HEK293 (cell line): ENCODE measurements around the gene DAP.

Source experiments
- CTCF ChIP-seq: fragments of 450-650 bp; formaldehyde crosslinking; IDR thresholded peaks from 2 replicates; pipeline ENCODE4 v1.5.1; 2016; ENCODE audit warnings: missing biosample characterization, missing genetic modification characterization
- ELK4 ChIP-seq: IDR thresholded peaks from 2 replicates; pipeline ENCODE4 v1.6.1; 2011; ENCODE audit warnings: mild to moderate bottlenecking, low read depth, low read length, borderline replicate concordance
- HOXD13 ChIP-seq: sonication (generic); formaldehyde crosslinking; IDR thresholded peaks from 2 replicates; pipeline ENCODE4 v1.8.0; 2022; ENCODE audit warnings: missing genetic modification reagents, borderline replicate concordance
- REST ChIP-seq: fragments of 450-650 bp; formaldehyde crosslinking; IDR thresholded peaks from 2 replicates; pipeline ENCODE4 v1.5.1; 2016; ENCODE audit warnings: missing biosample characterization, missing genetic modification characterization
- SP2 ChIP-seq: fragments of 450-650 bp; formaldehyde crosslinking; IDR thresholded peaks from 2 replicates; pipeline ENCODE4 v1.5.1; 2016; ENCODE audit warnings: missing biosample characterization, missing genetic modification characterization
- SP7 ChIP-seq: fragments of 450-650 bp; formaldehyde crosslinking; IDR thresholded peaks from 2 replicates; pipeline ENCODE4 v1.5.1; 2016; ENCODE audit warnings: missing biosample characterization, missing genetic modification characterization
- YY1 ChIP-seq: fragments of 450-650 bp; formaldehyde crosslinking; IDR thresholded peaks from 2 replicates; pipeline ENCODE4 v1.5.1; 2018; ENCODE audit warnings: missing biosample characterization, missing genetic modification characterization
- ZNF19 ChIP-seq: fragments of 450-650 bp; formaldehyde crosslinking; IDR thresholded peaks from 2 replicates; pipeline ENCODE4; 2016; ENCODE audit warnings: missing biosample characterization, missing genetic modification characterization, low read depth
- ZNF2 ChIP-seq: fragments of 450-650 bp; formaldehyde crosslinking; IDR thresholded peaks from 2 replicates; pipeline ENCODE4 v1.5.1; 2016; ENCODE audit warnings: missing biosample characterization, missing genetic modification characterization
- ZNF362 ChIP-seq: fragments of 450-650 bp; formaldehyde crosslinking; IDR thresholded peaks from 2 replicates; pipeline ENCODE4 v1.5.1; 2016; ENCODE audit warnings: missing biosample characterization, missing genetic modification characterization
- ZNF394 ChIP-seq: fragments of 450-650 bp; formaldehyde crosslinking; IDR thresholded peaks from 2 replicates; pipeline ENCODE4 v1.5.1; 2016; ENCODE audit warnings: missing biosample characterization, missing genetic modification characterization, mild to moderate bottlenecking, moderate library complexity, borderline replicate concordance
- ZNF658 ChIP-seq: fragments of 450-650 bp; formaldehyde crosslinking; IDR thresholded peaks from 2 replicates; pipeline ENCODE4; 2016; ENCODE audit warnings: missing biosample characterization, missing genetic modification characterization

- TF ChIP-seq ZNF19 (no peak), CTCF (tag by site-specific recombination) (no peak), SP7 (no peak), ELK4 (no peak), ZNF362 (tag by site-specific recombination) (no peak), SP2 (tag by site-specific recombination) (no peak), ZNF394 (tag by site-specific recombination) (no peak), YY1 (no peak), HOXD13 (CRISPR knock-in tag) (no peak), ZNF658 (tag by site-specific recombination) (no peak), ZNF2 (no peak), REST (tag by site-specific recombination) (no peak)
These were observed 24.2 kb downstream of the DAP start for GRCh38 chr5:10736808-10737207.
